ENCODE results near the gene TMC3. TPM values are rescaled to one million over a fixed set of nuclear protein-coding genes. Genes with fewer than 3 reads are reported as not detected.
A peak's percentile ranks its signal among the peaks of the same experiment; 100 is the strongest.

The TMC3 gene
- total and polyA plus RNA-seq, 10 of the 15 experiments (the other 5 are each of a cell fraction or from before 2014, with no cell fraction given) = 0.03 to 0.04 (median 0.04) TPM; not detected in 7

DNA sequence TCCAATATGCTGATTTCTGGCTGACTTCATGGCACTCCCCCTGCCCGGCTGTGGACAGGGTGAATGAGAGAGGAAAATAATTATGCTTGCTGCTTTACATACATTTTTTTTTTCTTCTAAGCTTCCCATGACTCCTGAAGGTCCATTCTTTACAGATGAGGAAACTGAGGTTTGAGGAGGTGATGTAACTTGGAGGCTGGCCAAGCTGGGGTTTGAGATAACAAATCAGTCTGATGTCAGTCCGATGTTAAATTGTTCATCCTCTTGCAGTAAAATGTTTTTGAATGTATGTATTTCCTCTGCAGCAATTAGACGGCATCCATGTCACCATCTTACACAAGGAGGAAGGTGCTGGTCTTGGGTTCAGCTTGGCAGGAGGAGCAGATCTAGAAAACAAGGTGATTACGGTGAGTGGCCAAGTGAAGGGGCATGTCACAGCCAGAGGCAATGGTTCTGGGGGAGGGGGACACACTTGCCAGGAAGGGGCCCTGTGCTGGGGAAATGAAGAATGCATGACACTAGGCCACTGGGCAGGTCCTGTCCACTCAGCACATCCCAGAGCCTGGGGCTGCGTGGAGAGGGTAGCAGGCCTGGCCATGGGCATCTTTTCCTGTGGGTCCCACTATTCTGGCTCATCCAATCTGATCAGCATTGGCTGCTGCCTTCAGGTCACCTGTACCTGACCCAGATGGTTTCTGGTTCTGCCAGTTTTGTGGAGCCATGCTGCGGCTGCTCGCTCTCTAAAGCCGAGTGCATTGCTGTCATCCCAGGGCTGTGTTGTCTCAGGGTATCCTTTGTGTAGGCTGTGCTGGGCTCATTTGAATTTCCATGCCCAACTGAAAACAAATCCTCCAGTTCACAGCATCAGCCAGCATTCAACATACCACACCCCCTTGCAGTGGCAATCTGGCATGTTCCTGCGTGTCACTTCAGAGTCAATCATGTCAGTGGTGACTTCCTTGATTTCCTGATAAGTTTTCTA, 70.5 kb downstream of the TMC3 start (continued):
- TF ChIP-seq, protein P1, sequence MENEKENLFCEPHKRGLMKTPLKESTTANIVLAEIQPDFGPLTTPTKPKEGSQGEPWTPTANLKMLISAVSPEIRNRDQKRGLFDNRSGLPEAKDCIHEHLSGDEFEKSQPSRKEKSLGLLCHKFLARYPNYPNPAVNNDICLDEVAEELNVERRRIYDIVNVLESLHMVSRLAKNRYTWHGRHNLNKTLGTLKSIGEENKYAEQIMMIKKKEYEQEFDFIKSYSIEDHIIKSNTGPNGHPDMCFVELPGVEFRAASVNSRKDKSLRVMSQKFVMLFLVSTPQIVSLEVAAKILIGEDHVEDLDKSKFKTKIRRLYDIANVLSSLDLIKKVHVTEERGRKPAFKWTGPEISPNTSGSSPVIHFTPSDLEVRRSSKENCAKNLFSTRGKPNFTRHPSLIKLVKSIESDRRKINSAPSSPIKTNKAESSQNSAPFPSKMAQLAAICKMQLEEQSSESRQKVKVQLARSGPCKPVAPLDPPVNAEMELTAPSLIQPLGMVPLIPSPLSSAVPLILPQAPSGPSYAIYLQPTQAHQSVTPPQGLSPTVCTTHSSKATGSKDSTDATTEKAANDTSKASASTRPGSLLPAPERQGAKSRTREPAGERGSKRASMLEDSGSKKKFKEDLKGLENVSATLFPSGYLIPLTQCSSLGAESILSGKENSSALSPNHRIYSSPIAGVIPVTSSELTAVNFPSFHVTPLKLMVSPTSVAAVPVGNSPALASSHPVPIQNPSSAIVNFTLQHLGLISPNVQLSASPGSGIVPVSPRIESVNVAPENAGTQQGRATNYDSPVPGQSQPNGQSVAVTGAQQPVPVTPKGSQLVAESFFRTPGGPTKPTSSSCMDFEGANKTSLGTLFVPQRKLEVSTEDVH (IDR thresholded peaks at IDR 0.05; ENCODE audit: low read depth, partially characterized antibody) = no peak
- TF ChIP-seq YY1 (IDR thresholded peaks at IDR 0.05; ENCODE audit: low read depth, low read length) = no peak
- TF ChIP-seq, protein P2, sequence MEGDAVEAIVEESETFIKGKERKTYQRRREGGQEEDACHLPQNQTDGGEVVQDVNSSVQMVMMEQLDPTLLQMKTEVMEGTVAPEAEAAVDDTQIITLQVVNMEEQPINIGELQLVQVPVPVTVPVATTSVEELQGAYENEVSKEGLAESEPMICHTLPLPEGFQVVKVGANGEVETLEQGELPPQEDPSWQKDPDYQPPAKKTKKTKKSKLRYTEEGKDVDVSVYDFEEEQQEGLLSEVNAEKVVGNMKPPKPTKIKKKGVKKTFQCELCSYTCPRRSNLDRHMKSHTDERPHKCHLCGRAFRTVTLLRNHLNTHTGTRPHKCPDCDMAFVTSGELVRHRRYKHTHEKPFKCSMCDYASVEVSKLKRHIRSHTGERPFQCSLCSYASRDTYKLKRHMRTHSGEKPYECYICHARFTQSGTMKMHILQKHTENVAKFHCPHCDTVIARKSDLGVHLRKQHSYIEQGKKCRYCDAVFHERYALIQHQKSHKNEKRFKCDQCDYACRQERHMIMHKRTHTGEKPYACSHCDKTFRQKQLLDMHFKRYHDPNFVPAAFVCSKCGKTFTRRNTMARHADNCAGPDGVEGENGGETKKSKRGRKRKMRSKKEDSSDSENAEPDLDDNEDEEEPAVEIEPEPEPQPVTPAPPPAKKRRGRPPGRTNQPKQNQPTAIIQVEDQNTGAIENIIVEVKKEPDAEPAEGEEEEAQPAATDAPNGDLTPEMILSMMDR (IDR thresholded peaks at IDR 0.05 in 2 of 3, conservative IDR thresholded peaks at IDR 0.05 in 1 of 3; ENCODE audit: control insufficient read depth in 2 of 3, extremely low read depth in 1 of 3, insufficient read depth in 1 of 3, low read depth in 3 of 3, low read length in 3 of 3) = no peak
- TF ChIP-seq ZNF622 (IDR thresholded peaks at IDR 0.05) = no peak
- TF ChIP-seq HDGF (IDR thresholded peaks at IDR 0.05) = 0 out of 2 replicates have a peak, but pooled peaks have one; percentile 33
- no peak for TF ChIP-seq RUNX3 (IDR thresholded peaks at IDR 0.05; ENCODE audit: low read length)
- no peak for TF ChIP-seq BCL11A (IDR thresholded peaks at IDR 0.05; ENCODE audit: low read depth, low read length)
- no peak for TF ChIP-seq HDAC2 (IDR thresholded peaks at IDR 0.05)
